H9 (cell line): ENCODE measurements around the gene ACACA. TPM values are rescaled to one million over a fixed set of nuclear protein-coding genes. Genes with fewer than 3 reads are reported as not detected.

ENCODE experiments used
- DNase-seq: peaks from one replicate; pipeline ENCODE4 v3.0.0-alpha.2; 2017
- H2AFZ ChIP-seq: one replicate; pipeline ENCODE4 v1.6.1; 2013; ENCODE audit warnings: mild to moderate bottlenecking, low read length, control low read depth, moderate library complexity
- H2AK5ac ChIP-seq: 2 replicates; pipeline ENCODE4 v1.6.1; 2013; ENCODE audit warnings: low read length, control low read depth, mixed read lengths; ENCODE audit not compliant: insufficient read length
- H2BK120ac ChIP-seq: one replicate; pipeline ENCODE4 v1.6.1; 2013; ENCODE audit warnings: low read depth, mild to moderate bottlenecking, low read length, control low read depth, inconsistent platforms; ENCODE audit not compliant: poor library complexity, severe bottlenecking
- H2BK12ac ChIP-seq: 2 replicates; pipeline ENCODE4 v1.6.1; 2013; ENCODE audit warnings: low read length, control low read depth, mixed read lengths, low read depth; ENCODE audit not compliant: insufficient read length
- H2BK15ac ChIP-seq: 2 replicates; pipeline ENCODE4 v1.6.1; 2013; ENCODE audit warnings: low read depth, low read length, control low read depth
- H2BK20ac ChIP-seq: one replicate; pipeline ENCODE4 v1.6.1; 2013; ENCODE audit warnings: low read depth, mild to moderate bottlenecking, low read length, control low read depth, inconsistent platforms; ENCODE audit not compliant: poor library complexity, severe bottlenecking
- H2BK5ac ChIP-seq: 2 replicates; pipeline ENCODE4 v1.6.1; 2013; ENCODE audit warnings: low read length, control low read depth, mixed read lengths; ENCODE audit not compliant: insufficient read length
- H3K14ac ChIP-seq: 2 replicates; pipeline ENCODE4 v1.6.1; 2013; ENCODE audit warnings: low read length, control low read depth; ENCODE audit not compliant: insufficient read depth
- H3K18ac ChIP-seq: 2 replicates; pipeline ENCODE4 v1.6.1; 2013; ENCODE audit warnings: low read depth, mild to moderate bottlenecking, mixed read lengths, low read length, control low read depth; ENCODE audit not compliant: insufficient read length
- H3K23ac ChIP-seq: 2 replicates; pipeline ENCODE4 v1.6.1; 2013; ENCODE audit warnings: low read length, control low read depth, mixed read lengths, low read depth; ENCODE audit not compliant: insufficient read length
- H3K23me2 ChIP-seq: 2 replicates; pipeline ENCODE4 v1.6.1; 2013; ENCODE audit warnings: low read depth, mild to moderate bottlenecking, mixed read lengths, low read length, control low read depth; ENCODE audit not compliant: insufficient read length, poor library complexity, severe bottlenecking
- H3K27ac ChIP-seq: 2 replicates; pipeline ENCODE4 v1.5.1; 2013; ENCODE audit warnings: low read length, control low read depth, mixed read lengths, low read depth; ENCODE audit not compliant: insufficient read length
- H3K27me3 ChIP-seq: 2 replicates; pipeline ENCODE4 v1.6.1; 2013; ENCODE audit warnings: low read length, control low read depth, inconsistent platforms; ENCODE audit not compliant: insufficient read depth
- H3K4ac ChIP-seq: 2 replicates; pipeline ENCODE4 v1.6.1; 2013; ENCODE audit warnings: low read depth, mild to moderate bottlenecking, control low read depth, inconsistent platforms, low read length, moderate library complexity
- H3K4me1 ChIP-seq: 2 replicates; pipeline ENCODE4 v1.6.1; 2013; ENCODE audit warnings: low read length, control low read depth, inconsistent platforms; ENCODE audit not compliant: insufficient read depth
- H3K4me2 ChIP-seq: 2 replicates; pipeline ENCODE4 v1.6.1; 2013; ENCODE audit warnings: low read length, control low read depth, mixed read lengths; ENCODE audit not compliant: insufficient read length, insufficient read depth
- H3K56ac ChIP-seq: 2 replicates; pipeline ENCODE4 v1.6.1; 2013; ENCODE audit warnings: low read depth, mild to moderate bottlenecking, mixed read lengths, low read length, control low read depth; ENCODE audit not compliant: insufficient read length
- H3K79me1 ChIP-seq: 2 replicates; pipeline ENCODE4 v1.6.1; 2013; ENCODE audit warnings: low read depth, mild to moderate bottlenecking, moderate library complexity, low read length, control low read depth, inconsistent platforms; ENCODE audit not compliant: insufficient read depth, poor library complexity, severe bottlenecking
- H3K79me2 ChIP-seq: 2 replicates; pipeline ENCODE4 v1.6.1; 2013; ENCODE audit warnings: low read length, control low read depth, inconsistent platforms; ENCODE audit not compliant: insufficient read depth
- H3K9ac ChIP-seq: 2 replicates; pipeline ENCODE4 v1.6.1; 2013; ENCODE audit warnings: low read length, control low read depth, mixed read lengths; ENCODE audit not compliant: insufficient read length; ENCODE audit errors: extremely low read depth
- H3K9me3 ChIP-seq: one replicate; pipeline ENCODE4 v1.6.1; 2013; ENCODE audit warnings: low read depth, low read length, inconsistent platforms; ENCODE audit not compliant: control insufficient read depth
- H3T11ph ChIP-seq: one replicate; pipeline ENCODE4 v1.6.1; 2013; ENCODE audit warnings: mild to moderate bottlenecking, low read length, control low read depth, inconsistent platforms
- H4K20me1 ChIP-seq: one replicate; pipeline ENCODE4 v1.6.1; 2013; ENCODE audit not compliant: control insufficient read depth, insufficient read length, insufficient read depth
- H4K5ac ChIP-seq: 2 replicates; pipeline ENCODE4 v1.6.1; 2013; ENCODE audit warnings: low read depth, mild to moderate bottlenecking, mixed read lengths, low read length, control low read depth; ENCODE audit not compliant: insufficient read length
- H4K8ac ChIP-seq: replicated peaks from 2 replicates; pipeline ENCODE4 v1.6.1; 2013; ENCODE audit warnings: low read length, control low read depth, mixed read lengths, low read depth; ENCODE audit not compliant: insufficient read length
- H4K91ac ChIP-seq: 2 replicates; pipeline ENCODE4 v1.6.1; 2013; ENCODE audit warnings: low read depth, mild to moderate bottlenecking, moderate library complexity, mixed read lengths, low read length, control low read depth; ENCODE audit not compliant: insufficient read length
- H3K27ac Mint-ChIP-seq, 3 experiments: 2 replicates in 2 of 3; 3 replicates in 1 of 3; pipeline ENCODE4 v1.8.0; 2020 to 2021; ENCODE audit warnings: mixed read lengths in 3 of 3, mild to moderate bottlenecking in 1 of 3, moderate library complexity in 1 of 3
- H3K27me3 Mint-ChIP-seq: 2 replicates; pipeline ENCODE4 v1.8.0; 2021; ENCODE audit warnings: low read depth, mild to moderate bottlenecking, moderate library complexity, mixed read lengths
- H3K36me3 Mint-ChIP-seq, 3 experiments: 2 replicates in 2 of 3; 3 replicates in 1 of 3; pipeline ENCODE4 v1.8.0; 2020 to 2021; ENCODE audit warnings: low read depth in 3 of 3, mixed read lengths in 3 of 3; ENCODE audit not compliant: insufficient read depth in 1 of 3
- H3K4me1 Mint-ChIP-seq, 2 experiments: 2 replicates each; pipeline ENCODE4 v1.8.0; 2020; ENCODE audit warnings: mixed read lengths in 2 of 2
- H3K4me3 Mint-ChIP-seq, 2 experiments: 2 replicates in 1 of 2; 3 replicates in 1 of 2; pipeline ENCODE4 v1.8.0; 2020 to 2021; ENCODE audit warnings: mild to moderate bottlenecking in 2 of 2, mixed read lengths in 2 of 2, moderate library complexity in 1 of 2
- H3K9me3 Mint-ChIP-seq, 2 experiments: 2 replicates in 1 of 2; 3 replicates in 1 of 2; pipeline ENCODE4 v1.8.0; 2020; ENCODE audit warnings: mild to moderate bottlenecking in 2 of 2, mixed read lengths in 2 of 2, moderate library complexity in 1 of 2
- CTCF ChIP-seq: fragments of 200-600 bp; sonication (generic); conservative IDR thresholded peaks from 3 replicates; pipeline ENCODE4 v1.8.0; 2021; ENCODE audit warnings: antibody characterized with exemption, mild to moderate bottlenecking
- WGBS: extraction: QIAGEN DNeasy Blood & Tissue Kit; methylation state at CpG from one replicate; pipeline ENCODE4 v1.1.7; 2013; ENCODE audit warnings: missing lambda C conversion rate, low lambda C conversion rate, mixed read lengths; ENCODE audit not compliant: insufficient read length; ENCODE audit errors: extremely low coverage; 5-methylcytosine and 5-hydroxymethylcytosine counted together
- total RNA-seq: library from RNA; stranded (reverse); gene quantifications from 2 replicates; pipeline ENCODE4 v1.2.1, GENCODE V29; 2021

The ACACA gene
- total RNA-seq, 1 experiment from 2014 or later: 135 TPM

- Mint-ChIP-seq H3K4me1 (peaks cover 30 to 33% of the 10 kb centered on the region in 2 experiments), H3K36me3 (peaks cover 2 to 46% (median 24%) of the 10 kb centered on the region in 3 experiments; a peak in 6 of 7 replicates), H3K27ac (peak overlapping the region; percentile 29 to 78 (median 46); a peak in 6 of 7 replicates), H3K4me3 (no peak overlapping the region), H3K27me3 (no peaks in the 10 kb centered on the region), H3K9me3 (no peaks in the 10 kb centered on the region)
- Histone ChIP-seq H3K4ac (no peak overlapping the region), H3K9me3 (no peaks in the 10 kb centered on the region), H3K56ac (no peak overlapping the region), H4K8ac (no peak overlapping the region), H2BK5ac (no peak overlapping the region), H3K14ac (no peak overlapping the region), H3K23me2 (no peaks in the 10 kb centered on the region), H2AK5ac (no peak overlapping the region), H3K4me1 (0 out of 2 replicates have a peak, but pooled peaks cover 8% of the 10 kb centered on the region), H2BK12ac (no peak overlapping the region), H2BK20ac (no peak overlapping the region), H3K4me2 (no peak overlapping the region), H4K5ac (no peak overlapping the region), H3K23ac (no peak overlapping the region), H2BK120ac (no peak overlapping the region), H3K27me3 (no peaks in the 10 kb centered on the region), H4K91ac (no peak overlapping the region), H3K9ac (no peak overlapping the region), H3K79me2 (no peaks in the 10 kb centered on the region), H3K18ac (no peak overlapping the region), H3T11ph (no peak overlapping the region), H2AFZ (no peak overlapping the region), H3K27ac (no peak overlapping the region), H2BK15ac (0 out of 2 replicates have a peak overlapping the region, but pooled peaks have one; percentile 91), H4K20me1 (no peaks in the 10 kb centered on the region), H3K79me1 (no peaks in the 10 kb centered on the region)
- WGBS: no CpG with 5 or more reads among the region's 2 CpGs
- TF ChIP-seq CTCF: no peak
- DNase-seq: no peak
These were observed 187.8 kb downstream of the ACACA start for GRCh38 chr17:37218849-37219248.
